ENCODE results near the gene MS4A10.
"Not testable (repeated sequence)": the region's sequence is repeated elsewhere in the genome, so short reads cannot be mapped to it uniquely, and the experiment has no call there.

Gene MS4A10

DNA sequence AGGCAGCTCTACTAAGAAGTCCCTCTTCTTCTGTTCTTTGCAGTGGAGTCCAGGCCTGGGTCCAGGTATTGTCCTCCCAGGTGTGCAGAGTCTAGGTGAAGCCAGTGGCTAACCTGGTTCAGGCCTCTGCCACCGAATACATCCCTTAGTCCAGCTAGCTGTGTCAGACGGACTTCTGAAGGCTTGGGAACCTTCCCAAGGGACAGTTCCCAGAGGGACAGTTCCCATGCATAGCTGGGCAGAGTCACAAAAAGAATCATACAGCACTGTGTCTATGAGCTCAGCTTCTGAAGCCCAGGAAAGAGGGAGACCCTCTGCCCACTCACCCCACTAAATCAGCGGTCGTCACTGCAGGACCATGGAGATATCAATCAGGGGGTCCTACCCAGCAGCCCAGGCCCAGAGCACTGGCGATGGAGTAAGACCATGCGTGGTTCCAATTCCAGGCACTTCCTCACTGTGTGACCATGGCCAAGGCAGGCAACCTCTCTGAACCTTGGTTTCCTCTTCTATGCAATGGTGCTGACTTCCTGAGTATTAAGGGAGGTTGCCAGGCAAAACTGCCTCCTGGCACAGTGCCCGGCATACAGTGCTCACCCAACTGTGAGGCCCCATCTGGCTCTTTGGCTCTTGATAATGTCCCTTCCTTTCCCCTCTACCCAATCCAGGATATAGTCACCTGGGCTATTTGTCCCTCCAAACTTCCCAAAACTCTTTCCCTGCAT lies 3.4 kb downstream of the MS4A10 start:
- DNase-seq, result no peak

DNA sequence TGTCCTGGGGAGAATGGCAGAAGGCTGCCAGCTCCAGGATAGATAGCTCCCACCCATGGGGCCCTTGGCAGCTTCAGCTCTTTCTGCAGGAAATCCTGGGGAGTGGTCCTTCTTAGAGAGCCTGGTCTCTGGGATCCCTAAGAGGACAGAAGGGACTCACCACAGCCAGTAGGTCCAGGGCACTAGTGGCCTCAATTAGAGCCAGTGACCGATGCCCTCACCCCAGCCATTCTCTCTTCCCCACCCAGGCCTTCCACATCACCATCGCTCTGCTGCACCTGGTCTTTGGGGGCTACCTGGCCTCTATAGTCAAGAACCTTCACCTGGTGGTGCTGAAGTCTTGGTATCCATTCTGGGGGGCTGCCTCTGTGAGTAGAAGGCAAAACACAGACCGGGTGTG lies 5.6 kb downstream of the MS4A10 start:
- DNase-seq, result no peak

- DNase-seq, result no peak
Measured at GRCh38 chr11:60791153-60791933, 6.2 kb downstream of the MS4A10 start.

DNA sequence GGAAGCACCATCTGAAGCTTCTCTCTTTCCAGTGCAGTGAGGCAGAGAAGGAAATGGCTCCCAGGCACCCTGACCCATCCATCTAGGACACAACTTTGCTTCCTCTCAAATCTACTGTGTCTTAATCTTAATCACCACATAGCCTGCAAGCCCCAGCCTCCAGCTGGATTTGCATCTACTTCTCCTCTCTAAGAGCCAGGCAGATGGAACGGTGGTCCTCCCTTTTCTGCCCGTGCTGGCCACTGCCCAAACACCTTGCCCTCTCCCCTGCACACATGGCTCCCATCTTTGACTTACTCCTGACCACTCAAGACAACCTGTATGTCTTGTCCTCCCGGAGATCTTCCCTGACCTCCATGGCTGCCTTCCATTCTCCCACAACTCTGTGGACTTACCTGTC lies 7.4 kb downstream of the MS4A10 start:
- no peak for DNase-seq

- no peak for DNase-seq
Measured at GRCh38 chr11:60795291-60795690, 10.2 kb downstream of the MS4A10 start.

DNA sequence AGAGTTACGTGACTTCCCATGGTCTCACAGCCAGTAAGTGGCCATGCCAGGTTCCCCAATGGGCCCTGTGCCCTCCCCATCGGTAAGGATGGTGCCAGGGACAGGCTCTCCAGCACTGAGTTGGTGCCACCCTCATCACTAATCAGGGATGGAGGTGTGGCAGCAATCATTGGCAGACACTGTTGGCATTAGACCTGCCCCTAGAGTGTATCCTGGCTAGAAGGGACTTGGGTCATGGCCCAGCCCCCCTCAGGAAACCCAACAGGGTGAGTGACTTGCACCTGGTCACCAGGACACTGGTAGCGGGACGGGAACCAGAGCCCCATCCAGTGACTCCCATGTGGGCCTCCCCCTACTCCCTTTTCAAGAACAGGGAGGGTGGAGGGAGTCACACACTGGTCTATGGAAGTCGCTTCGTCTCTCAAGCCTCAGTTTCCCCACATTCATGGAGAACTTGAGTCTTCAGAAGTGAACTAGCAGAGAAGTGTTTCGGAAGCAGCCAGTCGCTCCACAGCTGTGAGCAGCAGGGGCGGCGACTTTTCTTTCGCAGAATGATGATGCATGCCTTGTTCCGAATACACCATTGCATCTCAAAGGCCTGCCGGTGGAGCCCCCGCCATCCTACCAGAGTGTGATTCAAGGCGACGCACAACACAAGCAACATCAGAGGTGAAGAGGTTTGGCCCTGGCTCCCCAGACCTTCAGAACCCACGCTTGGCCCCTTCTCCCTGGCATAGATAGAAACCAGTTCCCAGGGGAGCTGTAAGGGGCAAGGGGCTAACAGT lies 12.9 kb downstream of the MS4A10 start:
- DNase-seq, result no peak

DNA sequence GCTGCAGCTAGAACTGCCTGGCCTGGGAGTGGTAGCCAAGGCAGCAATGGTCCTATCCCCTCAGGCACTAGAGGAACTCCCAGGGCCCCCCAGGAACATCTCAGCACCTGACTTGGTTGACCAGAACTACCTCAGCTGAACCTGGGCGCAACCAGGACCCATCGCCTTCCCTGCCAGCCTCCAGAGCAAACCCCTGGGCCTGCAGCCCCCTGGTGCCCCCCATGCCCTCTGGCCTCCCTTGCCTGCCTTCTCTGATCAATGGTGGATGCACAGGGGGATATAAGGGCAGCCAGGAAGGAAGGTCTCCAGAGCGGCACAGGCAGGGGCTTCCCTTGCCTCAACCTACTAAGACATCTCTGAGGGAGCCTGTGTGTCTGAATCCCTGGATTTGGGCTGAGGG lies 13.5 kb downstream of the MS4A10 start:
- no peak for DNase-seq

- DNase-seq, result no peak
Measured at GRCh38 chr11:60801194-60801593, 16.1 kb downstream of the MS4A10 start.

- no peak for DNase-seq
Measured at GRCh38 chr11:60803273-60803936, 18.3 kb downstream of the MS4A10 start.

DNA sequence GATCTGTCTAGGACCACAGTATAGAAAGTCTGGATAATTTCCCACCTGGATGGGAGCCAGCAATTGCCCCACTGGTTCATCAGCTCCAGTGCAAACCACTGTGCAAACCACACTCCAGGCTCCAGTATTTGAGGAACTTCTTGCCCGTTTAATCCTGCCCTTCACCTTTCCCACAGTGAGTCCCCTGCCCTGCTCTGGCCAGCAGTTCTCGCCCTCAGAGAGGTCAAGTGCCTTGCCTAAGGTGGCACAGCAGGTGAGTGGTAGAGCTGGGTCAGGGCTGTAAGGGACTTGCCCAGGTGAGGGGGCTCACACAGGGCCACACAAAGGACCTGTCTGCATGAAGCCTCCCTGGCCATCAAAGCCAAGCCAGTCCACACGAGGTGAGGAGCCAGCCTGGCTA lies 24.1 kb downstream of the MS4A10 start:
- DNase-seq, result no peak

- no peak for DNase-seq
Measured at GRCh38 chr11:60809691-60810090, 24.6 kb downstream of the MS4A10 start.

- DNase-seq, result no peak
Measured at GRCh38 chr11:60810151-60810550, 25.0 kb downstream of the MS4A10 start.

GRCh38 chr11:60810569-60810968 lies 25.4 kb downstream of the MS4A10 start:
- DNase-seq, result no peak

DNA sequence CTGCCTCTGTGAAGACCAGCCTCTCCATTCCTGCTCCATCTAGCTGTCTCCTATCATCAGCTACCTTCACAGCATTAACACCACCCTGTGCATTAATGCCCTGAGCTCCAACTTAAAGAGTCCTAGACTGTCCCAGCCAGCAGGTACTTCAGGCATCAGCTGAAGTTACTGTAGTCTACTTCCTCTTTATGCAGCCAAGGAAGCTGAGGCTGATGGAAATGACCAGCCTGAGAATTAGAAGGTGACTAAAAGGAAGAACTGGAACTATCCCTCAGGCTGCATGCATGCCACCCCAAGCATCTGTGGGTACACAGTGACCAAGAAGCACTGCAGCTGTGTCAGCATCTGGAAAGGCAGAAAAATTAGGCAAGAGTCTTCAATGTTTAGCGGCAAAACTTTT lies 28.2 kb downstream of the MS4A10 start:
- no peak for DNase-seq

GRCh38 chr11:60814112-60814511 lies 29.0 kb downstream of the MS4A10 start:
- DNase-seq, result no peak

DNA sequence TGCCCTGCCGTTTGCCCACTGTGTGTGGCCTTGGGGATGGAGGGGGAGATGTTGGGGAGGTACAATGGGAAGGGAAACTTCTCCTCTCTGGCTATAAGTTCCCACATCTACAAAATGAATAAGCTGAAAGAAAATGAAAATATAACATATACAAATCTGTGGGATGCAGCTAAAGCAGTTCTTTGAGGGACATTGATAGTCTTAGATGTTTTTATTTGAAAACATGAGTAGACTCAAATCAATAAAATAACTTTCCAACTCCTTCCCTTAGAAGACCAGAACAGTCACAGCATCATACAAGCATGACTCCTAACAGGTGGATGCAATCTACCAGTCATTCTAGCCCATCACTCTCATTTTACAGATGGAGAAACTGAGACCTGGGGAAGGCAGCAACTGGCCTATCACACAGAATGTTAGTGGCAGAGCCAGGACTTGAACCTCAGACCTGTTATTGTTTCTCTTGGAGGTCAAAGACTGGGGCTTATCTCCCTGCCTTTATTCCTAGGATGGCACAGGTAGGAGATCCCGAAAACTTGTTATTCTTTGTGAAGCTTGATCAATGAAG lies 31.5 kb downstream of the MS4A10 start:
- DNase-seq, result no peak

DNA sequence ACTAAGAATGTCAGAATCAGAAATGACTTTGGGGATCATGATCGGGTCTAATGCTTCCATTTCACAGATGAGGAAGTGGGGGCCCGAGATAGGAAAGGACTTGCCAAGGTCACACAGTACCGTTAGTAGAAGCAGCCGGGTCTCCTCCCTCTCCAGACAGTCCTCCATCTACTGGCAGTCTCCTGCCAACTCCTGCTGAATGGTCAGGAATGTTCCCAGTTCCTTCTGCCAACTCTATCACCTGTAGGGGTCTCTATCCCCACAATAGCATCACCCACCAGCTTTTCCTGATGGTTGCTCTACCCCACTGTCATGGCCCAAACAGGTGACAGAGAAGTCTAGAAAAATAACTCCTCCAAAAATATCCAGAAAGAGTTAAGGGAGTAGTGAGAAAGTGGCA lies 32.9 kb downstream of the MS4A10 start:
- DNase-seq, result no peak

- DNase-seq, result no peak
Measured at GRCh38 chr11:60821827-60822599, 36.9 kb downstream of the MS4A10 start.

DNA sequence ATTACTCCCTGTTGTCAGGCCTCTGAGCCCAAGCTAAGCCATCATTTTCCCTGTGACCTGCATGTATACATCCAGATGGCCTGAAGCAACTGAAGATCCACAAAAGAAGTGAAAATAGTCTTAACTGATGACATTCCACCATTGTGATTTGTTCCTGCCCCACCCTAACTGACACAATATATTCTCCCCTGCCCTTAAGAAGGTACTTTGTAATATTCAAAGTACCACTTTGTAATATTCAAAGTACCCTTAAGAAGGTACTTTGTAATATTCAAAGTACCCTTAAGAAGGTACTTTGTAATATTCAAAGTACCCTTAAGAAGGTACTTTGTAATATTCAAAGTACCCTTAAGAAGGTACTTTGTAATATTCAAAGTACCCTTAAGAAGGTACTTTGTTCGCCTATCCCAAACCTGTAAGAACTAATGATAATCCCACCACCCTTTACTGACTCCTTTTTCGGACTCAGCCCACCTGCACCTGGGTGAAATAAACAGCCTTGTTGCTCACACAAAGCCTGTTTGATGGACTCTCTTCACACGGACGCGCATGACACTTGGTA lies 38.7 kb downstream of the MS4A10 start:
- DNase-seq, result not testable (repeated sequence)

- DNase-seq, result no peak
Measured at GRCh38 chr11:60825118-60825517, 40.0 kb downstream of the MS4A10 start.

DNA sequence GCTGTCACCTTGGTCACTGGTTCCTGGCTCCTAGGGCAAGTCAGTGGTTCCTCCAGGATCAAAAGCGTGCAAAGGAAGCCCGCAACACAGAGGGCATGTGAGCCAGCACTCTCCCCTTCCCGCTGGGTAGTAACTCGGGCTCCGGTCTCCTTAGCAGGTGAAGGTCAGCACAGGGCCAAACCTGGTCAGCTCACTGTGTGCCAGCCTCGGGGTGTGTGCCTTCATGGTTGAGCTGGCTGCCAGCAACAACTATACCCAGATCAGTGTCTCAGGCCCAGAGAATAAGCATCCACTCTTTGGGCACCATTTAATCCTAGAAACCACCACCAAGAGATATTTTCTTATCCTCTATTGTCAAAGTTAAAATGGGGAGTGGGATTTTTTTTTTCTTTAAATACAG lies 40.7 kb downstream of the MS4A10 start:
- DNase-seq, result no peak

All from CD4-positive, alpha-beta T cell treated with Interleukin-4 for 4 hours (primary cell).